Trophoblast cell (in vitro differentiated cells and primary cell): ENCODE results near the gene NFIB.

ENCODE experiments used
- DNase-seq, 2 donors: peaks; one replicate each; pipeline ENCODE4 v3.0.0-alpha.2; 2016
- H2AFZ ChIP-seq: 2 replicates; pipeline ENCODE4 v1.6.1; 2013; ENCODE audit warnings: low read length, moderate library complexity, mild to moderate bottlenecking; ENCODE audit not compliant: insufficient read depth, poor library complexity
- H2AK5ac ChIP-seq: 2 replicates; pipeline ENCODE4 v1.6.1; 2013; ENCODE audit warnings: mild to moderate bottlenecking, low read length
- H2BK120ac ChIP-seq: 2 replicates; pipeline ENCODE4 v1.6.1; 2013; ENCODE audit warnings: low read length, mild to moderate bottlenecking, moderate library complexity; ENCODE audit not compliant: insufficient read depth, poor library complexity
- H2BK12ac ChIP-seq: 2 replicates; pipeline ENCODE4 v1.6.1; 2013; ENCODE audit warnings: mild to moderate bottlenecking, low read length, moderate library complexity
- H2BK5ac ChIP-seq: 2 replicates; pipeline ENCODE4 v1.6.1; 2013; ENCODE audit warnings: low read length, low read depth, moderate library complexity, mild to moderate bottlenecking; ENCODE audit not compliant: poor library complexity
- H3K14ac ChIP-seq: 2 replicates; pipeline ENCODE4 v1.6.1; 2013; ENCODE audit warnings: mild to moderate bottlenecking, low read length
- H3K18ac ChIP-seq: 2 replicates; pipeline ENCODE4 v1.6.1; 2013; ENCODE audit warnings: mild to moderate bottlenecking, low read length
- H3K23ac ChIP-seq: 2 replicates; pipeline ENCODE4 v1.6.1; 2013; ENCODE audit warnings: low read length
- H3K27ac ChIP-seq: 2 replicates; pipeline ENCODE4 v1.5.1; 2013; ENCODE audit warnings: low read depth, mild to moderate bottlenecking, inconsistent platforms, low read length, moderate library complexity
- H3K27me3 ChIP-seq: 2 replicates; pipeline ENCODE4 v1.6.1; 2013; ENCODE audit warnings: inconsistent platforms, mild to moderate bottlenecking, low read length, moderate library complexity; ENCODE audit not compliant: insufficient read depth
- H3K36me3 ChIP-seq, 2 experiments: 1 replicate in 1 of 2; 2 replicates in 1 of 2; pipeline ENCODE4 v1.6.1; 2013; ENCODE audit warnings: low read length in 2 of 2, mild to moderate bottlenecking in 2 of 2, moderate library complexity in 1 of 2; ENCODE audit not compliant: insufficient read depth in 2 of 2, control insufficient read depth in 1 of 2
- H3K4ac ChIP-seq: 2 replicates; pipeline ENCODE4 v1.6.1; 2013; ENCODE audit warnings: low read depth, mild to moderate bottlenecking, low read length, moderate library complexity
- H3K4me1 ChIP-seq, 2 experiments: 1 replicate in 1 of 2; 2 replicates in 1 of 2; pipeline ENCODE4 v1.6.1; 2013; ENCODE audit warnings: low read length in 2 of 2, mild to moderate bottlenecking in 2 of 2, moderate library complexity in 1 of 2; ENCODE audit not compliant: insufficient read depth in 2 of 2, control insufficient read depth in 1 of 2
- H3K4me2 ChIP-seq: 2 replicates; pipeline ENCODE4 v1.6.1; 2013; ENCODE audit warnings: inconsistent platforms, mild to moderate bottlenecking, low read length, moderate library complexity
- H3K4me3 ChIP-seq: 2 replicates; pipeline ENCODE4 v1.5.1; 2013; ENCODE audit warnings: mild to moderate bottlenecking, low read depth, low read length, inconsistent platforms
- H3K79me1 ChIP-seq: one replicate; pipeline ENCODE4 v1.6.1; 2013; ENCODE audit warnings: low read length
- H3K79me2 ChIP-seq: 2 replicates; pipeline ENCODE4 v1.6.1; 2013; ENCODE audit warnings: low read length, mild to moderate bottlenecking; ENCODE audit not compliant: control insufficient read depth, insufficient read depth, poor library complexity
- H3K9ac ChIP-seq: 2 replicates; pipeline ENCODE4 v1.6.1; 2013; ENCODE audit warnings: mild to moderate bottlenecking, low read length
- H3K9me3 ChIP-seq: 2 replicates; pipeline ENCODE4 v1.6.1; 2013; ENCODE audit warnings: low read depth, mild to moderate bottlenecking, control low read depth, inconsistent platforms, low read length; ENCODE audit not compliant: insufficient read depth
- H4K12ac ChIP-seq: 2 replicates; pipeline ENCODE4 v1.6.1; 2013; ENCODE audit warnings: low read depth, mild to moderate bottlenecking, low read length, moderate library complexity
- H4K8ac ChIP-seq: 2 replicates; pipeline ENCODE4 v1.6.1; 2013; ENCODE audit warnings: low read depth, mild to moderate bottlenecking, low read length, moderate library complexity
- H4K91ac ChIP-seq: one replicate; pipeline ENCODE4 v1.6.1; 2013; ENCODE audit warnings: low read depth, mild to moderate bottlenecking, low read length, moderate library complexity
- WGBS: extraction: QIAGEN DNeasy Blood & Tissue Kit; methylation state at CpG from one replicate; pipeline ENCODE4 v1.1.7; 2013; ENCODE audit warnings: missing lambda C conversion rate; ENCODE audit not compliant: insufficient read length, insufficient coverage; ENCODE audit errors: extremely low coverage; 5-methylcytosine and 5-hydroxymethylcytosine counted together

NFIB gene

GRCh38 chr9:14340994-14341393 is 27.1 kb upstream of the NFIB start:
- Histone ChIP-seq H3K4me3 (no peak overlapping the region), H3K9ac (no peak overlapping the region), H3K9me3 (no peaks in the 10 kb centered on the region), H3K36me3 (no peaks in the 10 kb centered on the region), H2BK5ac (no peak overlapping the region), H4K8ac (no peak overlapping the region), H4K12ac (no peak overlapping the region), H2AK5ac (no peak overlapping the region), H3K4me2 (no peak overlapping the region), H3K27me3 (peaks cover 25% of the 10 kb centered on the region), H2BK12ac (no peak overlapping the region), H3K79me1 (no peaks in the 10 kb centered on the region), H3K27ac (no peak overlapping the region), H3K4me1 (peaks cover 4 to 5% of the 10 kb centered on the region in 2 experiments), H2BK120ac (no peak overlapping the region), H2AFZ (no peak overlapping the region), H3K14ac (no peak overlapping the region), H3K4ac (no peak overlapping the region), H3K23ac (no peak overlapping the region), H3K18ac (no peak overlapping the region), H3K79me2 (no peaks in the 10 kb centered on the region), H4K91ac (no peak overlapping the region)
- WGBS, result no CpG with 5 or more reads among the region's 3 CpGs
- no peak for DNase-seq

DNA sequence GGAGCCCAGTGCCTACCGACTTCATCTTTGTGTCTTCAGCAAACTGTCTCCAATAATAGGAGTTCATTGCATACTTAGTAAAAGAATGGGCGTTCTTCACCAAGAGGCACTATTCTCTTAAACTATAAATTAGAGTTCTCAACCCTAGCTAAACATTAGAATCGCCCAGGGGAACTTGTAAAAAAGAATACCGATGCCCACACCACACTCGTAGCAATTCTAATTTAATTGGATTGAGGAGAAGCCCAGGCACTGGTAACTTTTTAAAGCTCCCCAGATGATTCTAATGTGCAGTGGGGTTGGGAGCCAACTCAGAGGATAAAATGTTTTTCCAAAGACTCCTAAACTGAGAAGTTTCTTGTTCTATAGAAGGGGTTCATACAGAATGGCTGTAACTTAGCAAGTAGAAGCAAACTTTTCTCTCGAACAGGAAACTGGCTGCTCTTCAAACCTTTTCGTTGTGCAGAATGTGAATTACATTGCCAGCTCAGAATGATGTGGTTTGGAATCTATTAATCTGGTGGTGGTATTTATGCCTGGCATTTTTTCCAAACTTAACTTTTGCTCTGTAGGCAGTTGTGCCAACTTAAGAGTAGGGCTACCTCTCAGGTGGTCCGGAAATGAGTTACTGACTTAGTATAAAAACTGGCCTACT is 26.4 kb upstream of the NFIB start:
- whole genome bisulfite sequencing, result no CpG with 5 or more reads among the region's 8 CpGs
- no peak overlapping the region for H2BK12ac ChIP-seq
- H3K36me3 ChIP-seq, result no peaks in the 10 kb centered on the region
- no peak overlapping the region for H3K4ac ChIP-seq
- H2AK5ac ChIP-seq, result no peak overlapping the region
- no peaks in the 10 kb centered on the region for H3K79me2 ChIP-seq
- no peak overlapping the region for H3K18ac ChIP-seq
- no peak overlapping the region for H2BK120ac ChIP-seq
- peaks cover 19% of the 10 kb centered on the region for H3K27me3 ChIP-seq
- no peak overlapping the region for H3K4me3 ChIP-seq
- H3K79me1 ChIP-seq, result no peaks in the 10 kb centered on the region
- no peaks in the 10 kb centered on the region for H3K9me3 ChIP-seq
- DNase-seq, result no peak
- no peak overlapping the region for H4K8ac ChIP-seq
- no peak overlapping the region for H3K23ac ChIP-seq
- no peak overlapping the region for H2AFZ ChIP-seq
- H3K27ac ChIP-seq, result no peak overlapping the region
- H3K9ac ChIP-seq, result no peak overlapping the region
- no peak overlapping the region for H2BK5ac ChIP-seq
- H3K14ac ChIP-seq, result no peak overlapping the region
- H3K4me2 ChIP-seq, result no peak overlapping the region
- no peak overlapping the region for H4K12ac ChIP-seq
- no peak overlapping the region for H4K91ac ChIP-seq
- no peaks in the 10 kb centered on the region for H3K4me1 ChIP-seq

DNA sequence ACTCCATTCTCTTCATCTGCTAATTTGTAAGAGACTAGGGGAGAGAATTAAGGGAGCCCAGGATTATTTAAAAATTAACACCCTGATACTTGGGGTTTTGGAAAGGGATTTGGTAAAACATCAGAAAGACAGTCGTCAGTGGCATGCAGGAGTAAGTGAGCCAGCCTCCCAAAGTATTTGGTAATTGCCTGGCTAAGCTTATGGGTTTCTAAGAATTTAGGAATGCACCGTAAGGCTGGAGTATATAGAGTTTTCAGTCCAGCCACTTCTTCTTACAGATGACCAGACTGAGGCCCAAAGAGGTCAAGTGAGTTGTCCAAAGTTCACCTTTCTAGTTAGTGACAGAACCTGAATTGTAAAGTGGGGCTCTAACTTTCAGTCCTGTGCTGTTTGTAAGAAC is 25.8 kb upstream of the NFIB start:
- Histone ChIP-seq H3K9ac (no peak overlapping the region), H3K18ac (no peak overlapping the region), H3K23ac (no peak overlapping the region), H2AK5ac (no peak overlapping the region), H2BK12ac (no peak overlapping the region), H4K8ac (no peak overlapping the region), H3K79me1 (no peaks in the 10 kb centered on the region), H3K4ac (no peak overlapping the region), H3K27me3 (peaks cover 14% of the 10 kb centered on the region), H2BK5ac (no peak overlapping the region), H3K9me3 (no peaks in the 10 kb centered on the region), H3K79me2 (no peaks in the 10 kb centered on the region), H3K14ac (no peak overlapping the region), H4K12ac (no peak overlapping the region), H3K36me3 (no peaks in the 10 kb centered on the region), H4K91ac (no peak overlapping the region), H2BK120ac (no peak overlapping the region), H3K4me1 (no peaks in the 10 kb centered on the region), H2AFZ (no peak overlapping the region), H3K4me3 (no peak overlapping the region), H3K27ac (no peak overlapping the region), H3K4me2 (no peak overlapping the region)
- DNase-seq, result no peak
- WGBS, result no CpG with 5 or more reads among the region's 2 CpGs

GRCh38 chr9:14337615-14338014 is 23.7 kb upstream of the NFIB start:
- no peak overlapping the region for H2BK120ac ChIP-seq
- peaks cover 2% of the 10 kb centered on the region for H3K27me3 ChIP-seq
- H2BK12ac ChIP-seq, result no peak overlapping the region
- H4K91ac ChIP-seq, result no peak overlapping the region
- no CpG with 5 or more reads among the region's 4 CpGs for WGBS
- H2AK5ac ChIP-seq, result no peak overlapping the region
- no peak overlapping the region for H3K9ac ChIP-seq
- H3K4me2 ChIP-seq, result no peak overlapping the region
- no peak overlapping the region for H3K27ac ChIP-seq
- no peak overlapping the region for H3K14ac ChIP-seq
- no peaks in the 10 kb centered on the region for H3K79me2 ChIP-seq
- no peaks in the 10 kb centered on the region for H3K79me1 ChIP-seq
- H3K36me3 ChIP-seq, result no peaks in the 10 kb centered on the region
- H3K4me3 ChIP-seq, result no peak overlapping the region
- H3K4me1 ChIP-seq, result no peaks in the 10 kb centered on the region
- H2AFZ ChIP-seq, result no peak overlapping the region
- H3K4ac ChIP-seq, result no peak overlapping the region
- H2BK5ac ChIP-seq, result no peak overlapping the region
- no peaks in the 10 kb centered on the region for H3K9me3 ChIP-seq
- no peak overlapping the region for H4K8ac ChIP-seq
- DNase-seq, result no peak
- no peak overlapping the region for H3K23ac ChIP-seq
- no peak overlapping the region for H3K18ac ChIP-seq
- H4K12ac ChIP-seq, result no peak overlapping the region
